ENCODE data around the gene EPB41L5. TPM values are rescaled to one million over a fixed set of nuclear protein-coding genes. Genes with fewer than 3 reads are reported as not detected.
"Not testable (repeated sequence)": the region's sequence is repeated elsewhere in the genome, so short reads cannot be mapped to it uniquely, and the experiment has no call there.

Gene EPB41L5
- total and polyA plus RNA-seq, 10 donors = 0.97 to 10.5 (median 8.5) TPM

GRCh38 chr2:120110507-120110906 is 97.6 kb downstream of the EPB41L5 start:
- H3K4me1 ChIP-seq = peaks cover 13 to 37% (median 24%) of the 10 kb centered on the region in 6 donors

GRCh38 chr2:120111193-120111592 is 98.3 kb downstream of the EPB41L5 start:
- no peak for DNase-seq
- Histone ChIP-seq H3K4me1 (peaks cover 13 to 37% (median 24%) of the 10 kb centered on the region in 6 donors), H3K27me3 (replicated peaks in 1 of 7) (no peaks in the 10 kb centered on the region), H3K9me3 (no peaks in the 10 kb centered on the region), H3K4me3 (no peak overlapping the region), H3K27ac (peak overlapping the region in 1 of 8 donors; percentile 83), H3K36me3 (no peaks in the 10 kb centered on the region)
- no peak for TF ChIP-seq POLR2AphosphoS5 (IDR thresholded peaks at IDR 0.05)
- TF ChIP-seq CTCF (IDR thresholded peaks at IDR 0.05 in 8 of 11, conservative IDR thresholded peaks at IDR 0.05 in 3 of 11) = no peak
- WGBS, 5 donors = 47 to 67% (median 63%) methylated on average over 5 of the region's 5 CpGs
- intact Hi-C loops (cut with DNase I; ENCODE audit: low total_unique reads) = loop anchor here (5.0 to 10.0 kb wide), 2 partner anchors 204 to 571 kb away; no protein-coding TSS in a partner anchor

More at GRCh38 chr2:120110507-120110906, 97.6 kb downstream of the EPB41L5 start:
- intact Hi-C loops (cut with DNase I; ENCODE audit: low total_unique reads) = loop anchor here (5.0 to 10.0 kb wide), 2 partner anchors 204 to 572 kb away; no protein-coding TSS in a partner anchor
- no peaks in the 10 kb centered on the region for H3K27me3 ChIP-seq (replicated peaks in 1 of 7)
- no peak for DNase-seq
- TF ChIP-seq CTCF (IDR thresholded peaks at IDR 0.05 in 8 of 11, conservative IDR thresholded peaks at IDR 0.05 in 3 of 11) = no peak
- TF ChIP-seq POLR2A (IDR thresholded peaks at IDR 0.05) = no peak
- no peak for TF ChIP-seq POLR2AphosphoS5 (IDR thresholded peaks at IDR 0.05)
- H3K4me3 ChIP-seq = no peak overlapping the region
- no peaks in the 10 kb centered on the region for H3K9me3 ChIP-seq
- H3K27ac ChIP-seq = peak overlapping the region in 2 of 8 donors; percentile 74 to 83
- 53 to 88% (median 72%) methylated on average over 6 of the region's 6 CpGs for WGBS, 5 donors
- no peaks in the 10 kb centered on the region for H3K36me3 ChIP-seq

- TF ChIP-seq POLR2AphosphoS5 (IDR thresholded peaks at IDR 0.05) (no peak), CTCF (IDR thresholded peaks at IDR 0.05 in 8 of 11, conservative IDR thresholded peaks at IDR 0.05 in 3 of 11) (no peak), POLR2A (IDR thresholded peaks at IDR 0.05) (no peak)
- no peaks in the 10 kb centered on the region for H3K4me1 ChIP-seq
- H3K27me3 ChIP-seq (replicated peaks in 1 of 7) = no peaks in the 10 kb centered on the region
- H3K4me3 ChIP-seq = no peak overlapping the region
- no peak overlapping the region for H3K27ac ChIP-seq
- DNase-seq = no peak
- intact Hi-C loops (cut with DNase I; ENCODE audit: low total_unique reads) = loop anchor here (10.0 kb wide), 1 partner anchor 197 kb away; no protein-coding TSS in a partner anchor
- WGBS, 5 donors = 83 to 92% (median 87%) methylated on average over 3 of the region's 3 CpGs
- peaks cover 0 to 7% (median 0%) of the 10 kb centered on the region in 6 donors for H3K36me3 ChIP-seq
- H3K9me3 ChIP-seq = peaks cover 0 to 12% (median 0%) of the 10 kb centered on the region in 8 donors
Measured at GRCh38 chr2:120118018-120118417, 105.1 kb downstream of the EPB41L5 start.

DNA sequence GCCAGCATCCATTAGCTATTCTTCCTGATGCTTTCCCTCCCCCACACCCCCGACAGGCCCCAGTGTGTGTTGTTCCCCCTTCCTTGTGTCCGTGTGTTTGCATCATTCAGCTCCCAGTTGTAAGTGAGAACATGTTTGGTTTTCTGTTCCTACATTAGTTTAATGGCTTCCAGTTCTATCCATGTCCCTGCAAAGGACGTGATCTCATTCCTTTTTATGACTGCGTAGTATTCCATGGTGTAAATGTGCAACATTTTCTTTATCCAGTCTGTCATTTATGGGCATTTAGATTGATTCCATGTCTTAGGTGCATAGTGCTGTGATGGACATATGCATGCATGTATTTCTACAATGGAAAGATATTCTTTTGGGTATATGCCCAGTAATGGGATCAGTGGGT is 105.6 kb downstream of the EPB41L5 start:
- Histone ChIP-seq H3K27ac (no peak overlapping the region), H3K9me3 (peaks cover 0 to 12% (median 0%) of the 10 kb centered on the region in 8 donors), H3K4me3 (no peak overlapping the region), H3K36me3 (peaks cover 0 to 7% (median 0%) of the 10 kb centered on the region in 6 donors), H3K4me1 (no peaks in the 10 kb centered on the region), H3K27me3 (replicated peaks in 1 of 7) (no peaks in the 10 kb centered on the region)
- 92 to 100% (median 95%) methylated on average over 4 of the region's 4 CpGs for WGBS, 5 donors
- TF ChIP-seq CTCF (IDR thresholded peaks at IDR 0.05 in 8 of 11, conservative IDR thresholded peaks at IDR 0.05 in 3 of 11) (no peak), POLR2A (IDR thresholded peaks at IDR 0.05) (no peak), POLR2AphosphoS5 (IDR thresholded peaks at IDR 0.05) (no peak)
- DNase-seq = no peak
- intact Hi-C loops (cut with DNase I; ENCODE audit: low total_unique reads) = loop anchor here (10.0 kb wide), 1 partner anchor 196 kb away; no protein-coding TSS in a partner anchor

- 95 to 97% (median 96%) methylated on average over 3 of the region's 3 CpGs for WGBS, 5 donors
- H3K4me3 ChIP-seq; H3K4me1 ChIP-seq; DNase-seq; H3K27ac ChIP-seq; H3K27me3 ChIP-seq (replicated peaks in 1 of 7); intact Hi-C loops (cut with DNase I; ENCODE audit: low total_unique reads); H3K36me3 ChIP-seq: not testable (repeated sequence)
- H3K9me3 ChIP-seq = peaks cover 0 to 12% (median 0%) of the 10 kb centered on the region in 8 donors
Measured at GRCh38 chr2:120121337-120121736, 108.5 kb downstream of the EPB41L5 start.

Measured in spleen (tissue), 11 donors.